Measurements from ENCODE around the gene LRRC47. TPM values are rescaled to one million over a fixed set of nuclear protein-coding genes. Genes with fewer than 3 reads are reported as not detected.
A peak's percentile ranks its signal among the peaks of the same experiment; 100 is the strongest.

The LRRC47 gene
- total and polyA plus RNA-seq, 7 donors, result 44.3 to 126 (median 93.9) TPM

- intact Hi-C loops (cut with DNase I), result no loop called here
- Histone ChIP-seq H3K4me1 (peaks cover 22% of the 10 kb centered on the region), H3K27ac (peak overlapping the region; percentile 79), H3K9me3 (no peaks in the 10 kb centered on the region), H3K4me3 (peak overlapping the region; percentile 91), H3K36me3 (ENCODE audit: insufficient read depth in 1 of 2, low read depth in 1 of 2) (peaks cover 0 to 17% of the 10 kb centered on the region in 2 donors), H3K27me3 (ENCODE audit: insufficient read depth in 3 of 3, low read length in 2 of 3) (no peaks in the 10 kb centered on the region)
- DNase-seq (peak in 1 of 2 donors; percentile 61), ATAC-seq (peak; percentile 45 to 76 (median 68))
- 14 to 16% (median 15%) methylated on average over 32 to 35 of the region's 35 CpGs for whole genome bisulfite sequencing, 3 donors
- no peak for TF ChIP-seq CTCF (IDR thresholded peaks at IDR 0.05)
These were observed 49.9 kb downstream of the LRRC47 start for GRCh38 chr1:3746389-3746829.

GRCh38 chr1:3745590-3746381 is 50.5 kb downstream of the LRRC47 start:
- intact Hi-C loops (cut with DNase I), result no loop called here
- H3K4me1 ChIP-seq, result peaks cover 22% of the 10 kb centered on the region
- WGBS, 3 donors, result 34 to 51% (median 40%) methylated on average over 25 of the region's 25 CpGs

GRCh38 chr1:3745071-3745470 is 51.2 kb downstream of the LRRC47 start:
- peaks cover 22% of the 10 kb centered on the region for H3K4me1 ChIP-seq

More at GRCh38 chr1:3745590-3746381, 50.5 kb downstream of the LRRC47 start:
- peaks cover 0 to 23% of the 10 kb centered on the region in 2 donors for H3K36me3 ChIP-seq (ENCODE audit: insufficient read depth in 1 of 2, low read depth in 1 of 2)
- DNase-seq (peak in 1 of 2 donors; percentile 38), ATAC-seq (peak in 3 of 4 donors; percentile 2 to 23 (median 9))
- H3K27me3 ChIP-seq (ENCODE audit: insufficient read depth in 3 of 3, low read length in 2 of 3), result no peaks in the 10 kb centered on the region
- no peaks in the 10 kb centered on the region for H3K9me3 ChIP-seq
- H3K4me3 ChIP-seq, result peak overlapping the region; percentile 91
- TF ChIP-seq CTCF (IDR thresholded peaks at IDR 0.05), result no peak
- peak overlapping the region; percentile 79 for H3K27ac ChIP-seq

GRCh38 chr1:3744646-3745045 is 51.7 kb downstream of the LRRC47 start:
- H3K4me1 ChIP-seq, result peaks cover 22% of the 10 kb centered on the region
- DNase-seq (peak in 1 of 2 donors; percentile 48), ATAC-seq (no peak)
- intact Hi-C loops (cut with DNase I), result no loop called here
- H3K27me3 ChIP-seq (ENCODE audit: insufficient read depth in 3 of 3, low read length in 2 of 3), result no peaks in the 10 kb centered on the region
- TF ChIP-seq CTCF (IDR thresholded peaks at IDR 0.05), result no peak
- no peaks in the 10 kb centered on the region for H3K9me3 ChIP-seq
- no peak overlapping the region for H3K27ac ChIP-seq
- H3K36me3 ChIP-seq (ENCODE audit: insufficient read depth in 1 of 2, low read depth in 1 of 2), result peaks cover 0 to 33% of the 10 kb centered on the region in 2 donors
- WGBS, 3 donors, result 91 to 95% (median 92%) methylated on average over 10 of the region's 10 CpGs
- H3K4me3 ChIP-seq, result peak overlapping the region; percentile 91

More at GRCh38 chr1:3745071-3745470, 51.2 kb downstream of the LRRC47 start:
- Histone ChIP-seq H3K9me3 (no peaks in the 10 kb centered on the region), H3K4me3 (peak overlapping the region; percentile 91), H3K36me3 (ENCODE audit: insufficient read depth in 1 of 2, low read depth in 1 of 2) (peaks cover 0 to 31% of the 10 kb centered on the region in 2 donors), H3K27me3 (ENCODE audit: insufficient read depth in 3 of 3, low read length in 2 of 3) (no peaks in the 10 kb centered on the region), H3K27ac (no peak overlapping the region)
- TF ChIP-seq CTCF (IDR thresholded peaks at IDR 0.05), result no peak
- intact Hi-C loops (cut with DNase I), result no loop called here
- peak in 1 of 2 donors; percentile 29 for DNase-seq
- WGBS, 3 donors, result 88 to 90% (median 90%) methylated on average over 12 of the region's 12 CpGs
- ATAC-seq, result no peak

Measured in psoas muscle (tissue), 8 donors.